Measurements from ENCODE around the gene FBXL7. TPM values are rescaled to one million over a fixed set of nuclear protein-coding genes. Genes with fewer than 3 reads are reported as not detected.

The FBXL7 gene
- total and polyA plus RNA-seq, 4 donors, result 1.9 to 15.5 (median 6.6) TPM

DNA sequence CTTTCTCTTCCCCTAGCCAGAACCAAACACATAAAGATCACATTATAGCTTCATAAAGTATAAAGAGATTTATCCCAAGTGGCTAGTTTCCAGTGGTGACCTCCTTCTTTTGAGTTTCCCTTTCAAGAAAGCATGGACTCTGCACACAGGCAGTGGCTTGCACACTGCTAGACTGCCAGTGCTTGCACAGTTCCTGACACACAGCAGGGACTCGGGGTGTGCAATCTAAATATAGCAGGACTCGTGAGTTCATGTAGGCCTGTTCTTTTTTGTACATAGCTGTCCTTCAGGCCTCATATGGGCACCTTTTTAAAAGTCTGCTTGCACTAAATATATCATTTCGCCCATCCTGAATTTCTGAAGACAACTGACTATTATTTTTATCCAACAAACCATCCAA is 308.6 kb downstream of the FBXL7 start:
- H3K9ac ChIP-seq (ENCODE audit: insufficient read depth in 1 of 2, low read length in 2 of 2), result no peak overlapping the region
- H3K27ac ChIP-seq (ENCODE audit: low read depth in 1 of 2, low read length in 1 of 2), result peak overlapping the region in 1 of 2 donors; percentile 57
- peaks cover 0 to 5% (median 3%) of the 10 kb centered on the region in 4 donors for H3K9me3 ChIP-seq (ENCODE audit: control insufficient read depth in 4 of 4, insufficient read depth in 3 of 4, low read length in 3 of 4)
- no peaks in the 10 kb centered on the region for H3K36me3 ChIP-seq (ENCODE audit: control insufficient read depth in 4 of 4, insufficient read depth in 4 of 4, low read length in 4 of 4)
- no peak for DNase-seq
- peaks cover 0 to 6% (median 0%) of the 10 kb centered on the region in 5 donors for H3K4me1 ChIP-seq (ENCODE audit: control insufficient read depth in 5 of 5, insufficient read depth in 5 of 5, low read length in 5 of 5)
- 70 to 74% methylated on average over 3 of the region's 3 CpGs for WGBS, 2 donors
- no peak for ATAC-seq (ENCODE audit: insufficient read depth, low FRiP score)
- TF ChIP-seq, protein P1, sequence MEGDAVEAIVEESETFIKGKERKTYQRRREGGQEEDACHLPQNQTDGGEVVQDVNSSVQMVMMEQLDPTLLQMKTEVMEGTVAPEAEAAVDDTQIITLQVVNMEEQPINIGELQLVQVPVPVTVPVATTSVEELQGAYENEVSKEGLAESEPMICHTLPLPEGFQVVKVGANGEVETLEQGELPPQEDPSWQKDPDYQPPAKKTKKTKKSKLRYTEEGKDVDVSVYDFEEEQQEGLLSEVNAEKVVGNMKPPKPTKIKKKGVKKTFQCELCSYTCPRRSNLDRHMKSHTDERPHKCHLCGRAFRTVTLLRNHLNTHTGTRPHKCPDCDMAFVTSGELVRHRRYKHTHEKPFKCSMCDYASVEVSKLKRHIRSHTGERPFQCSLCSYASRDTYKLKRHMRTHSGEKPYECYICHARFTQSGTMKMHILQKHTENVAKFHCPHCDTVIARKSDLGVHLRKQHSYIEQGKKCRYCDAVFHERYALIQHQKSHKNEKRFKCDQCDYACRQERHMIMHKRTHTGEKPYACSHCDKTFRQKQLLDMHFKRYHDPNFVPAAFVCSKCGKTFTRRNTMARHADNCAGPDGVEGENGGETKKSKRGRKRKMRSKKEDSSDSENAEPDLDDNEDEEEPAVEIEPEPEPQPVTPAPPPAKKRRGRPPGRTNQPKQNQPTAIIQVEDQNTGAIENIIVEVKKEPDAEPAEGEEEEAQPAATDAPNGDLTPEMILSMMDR (IDR thresholded peaks at IDR 0.05; ENCODE audit: control extremely low read depth, extremely low read depth), result no peak
- H3K4me3 ChIP-seq, result no peak overlapping the region
- no peaks in the 10 kb centered on the region for H3K27me3 ChIP-seq (ENCODE audit: control insufficient read depth in 3 of 3, insufficient read depth in 3 of 3, low read length in 2 of 3)

DNA sequence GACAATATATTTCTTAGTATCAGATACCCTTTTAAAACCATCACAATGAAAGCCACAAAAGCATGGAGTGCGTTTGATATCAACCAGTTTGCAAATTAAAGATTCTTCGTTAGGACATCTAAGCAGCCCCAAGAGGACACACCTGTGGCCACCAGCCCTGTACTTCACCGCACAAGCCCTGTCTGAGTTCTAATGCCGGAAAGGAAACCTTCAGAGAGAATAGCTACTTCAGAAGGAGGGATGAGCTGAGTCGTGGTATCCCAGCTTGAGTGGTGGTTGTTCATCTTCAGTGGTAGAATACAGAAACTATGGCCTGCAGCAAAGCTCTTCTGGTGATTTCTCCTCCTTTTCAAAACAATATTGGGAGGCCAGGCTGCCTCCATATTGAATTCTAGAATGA is 319.6 kb downstream of the FBXL7 start:
- TF ChIP-seq, protein P1 (IDR thresholded peaks at IDR 0.05; ENCODE audit: control extremely low read depth, extremely low read depth), result no peak
- no peak overlapping the region for H3K4me3 ChIP-seq
- WGBS, 2 donors, result 88 to 91% methylated on average over 5 of the region's 5 CpGs
- H3K9ac ChIP-seq (ENCODE audit: insufficient read depth in 1 of 2, low read length in 2 of 2), result no peak overlapping the region
- H3K36me3 ChIP-seq (ENCODE audit: control insufficient read depth in 4 of 4, insufficient read depth in 4 of 4, low read length in 4 of 4), result no peaks in the 10 kb centered on the region
- H3K9me3 ChIP-seq (ENCODE audit: control insufficient read depth in 4 of 4, insufficient read depth in 3 of 4, low read length in 3 of 4), result peaks cover 0 to 2% (median 0%) of the 10 kb centered on the region in 4 donors
- H3K27me3 ChIP-seq (ENCODE audit: control insufficient read depth in 3 of 3, insufficient read depth in 3 of 3, low read length in 2 of 3), result no peaks in the 10 kb centered on the region
- DNase-seq (no peak), ATAC-seq (ENCODE audit: insufficient read depth, low FRiP score) (no peak)
- H3K4me1 ChIP-seq (ENCODE audit: control insufficient read depth in 5 of 5, insufficient read depth in 5 of 5, low read length in 5 of 5), result peaks cover 0 to 7% (median 3%) of the 10 kb centered on the region in 5 donors
- no peak overlapping the region for H3K27ac ChIP-seq (ENCODE audit: low read depth in 1 of 2, low read length in 1 of 2)

DNA sequence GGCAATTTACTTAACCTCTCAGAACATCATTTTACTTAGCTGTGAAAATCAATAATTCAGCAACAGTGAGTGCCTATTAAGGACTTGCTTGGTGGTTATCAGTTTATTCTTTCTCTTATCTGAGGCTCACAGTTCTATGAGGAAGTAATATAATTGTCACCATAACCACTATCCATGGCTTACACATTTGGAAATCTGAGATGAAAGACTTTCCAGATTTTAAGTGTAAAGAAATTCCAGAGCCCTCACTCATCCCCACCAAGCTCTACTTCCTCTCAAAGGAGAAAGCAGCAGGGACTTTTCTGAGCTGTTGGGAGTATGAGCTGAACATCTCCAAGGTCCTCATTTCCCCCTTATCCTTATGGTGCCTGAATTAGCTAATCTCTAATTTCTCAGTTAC is 321.5 kb downstream of the FBXL7 start:
- no peak overlapping the region for H3K4me3 ChIP-seq
- H3K9ac ChIP-seq (ENCODE audit: insufficient read depth in 1 of 2, low read length in 2 of 2), result no peak overlapping the region
- ATAC-seq (ENCODE audit: insufficient read depth, low FRiP score) (no peak), DNase-seq (no peak)
- no peak overlapping the region for H3K27ac ChIP-seq (ENCODE audit: low read depth in 1 of 2, low read length in 1 of 2)
- H3K27me3 ChIP-seq (ENCODE audit: control insufficient read depth in 3 of 3, insufficient read depth in 3 of 3, low read length in 2 of 3), result no peaks in the 10 kb centered on the region
- no peaks in the 10 kb centered on the region for H3K36me3 ChIP-seq (ENCODE audit: control insufficient read depth in 4 of 4, insufficient read depth in 4 of 4, low read length in 4 of 4)
- H3K9me3 ChIP-seq (ENCODE audit: control insufficient read depth in 4 of 4, insufficient read depth in 3 of 4, low read length in 3 of 4), result peaks cover 0 to 2% (median 0%) of the 10 kb centered on the region in 4 donors
- peaks cover 0 to 8% (median 3%) of the 10 kb centered on the region in 5 donors for H3K4me1 ChIP-seq (ENCODE audit: control insufficient read depth in 5 of 5, insufficient read depth in 5 of 5, low read length in 5 of 5)
- TF ChIP-seq, protein P1 (IDR thresholded peaks at IDR 0.05; ENCODE audit: control extremely low read depth, extremely low read depth), result no peak

DNA sequence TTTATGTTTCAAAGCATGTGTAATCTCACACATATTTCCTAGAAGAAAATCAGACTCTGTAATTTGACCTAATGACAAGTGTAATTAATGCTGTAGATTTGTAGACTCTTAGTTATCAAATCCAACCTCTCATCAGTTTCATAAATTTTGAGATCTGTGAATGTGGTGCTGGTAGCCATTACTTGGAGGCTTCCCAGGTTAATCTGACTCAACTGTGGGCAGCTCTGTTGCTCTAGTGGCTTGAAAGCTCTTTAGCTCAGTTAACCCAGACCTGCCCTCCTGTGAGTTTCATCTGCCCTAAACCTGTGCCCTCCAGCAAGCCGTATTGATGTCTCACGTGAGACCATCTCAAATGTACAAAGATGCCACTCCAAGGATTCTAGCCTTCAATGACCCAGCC is 323.4 kb downstream of the FBXL7 start:
- no peak overlapping the region for H3K9ac ChIP-seq (ENCODE audit: insufficient read depth in 1 of 2, low read length in 2 of 2)
- no peak overlapping the region for H3K27ac ChIP-seq (ENCODE audit: low read depth in 1 of 2, low read length in 1 of 2)
- H3K4me1 ChIP-seq (ENCODE audit: control insufficient read depth in 5 of 5, insufficient read depth in 5 of 5, low read length in 5 of 5), result peaks cover 0 to 11% (median 3%) of the 10 kb centered on the region in 5 donors
- H3K27me3 ChIP-seq (ENCODE audit: control insufficient read depth in 3 of 3, insufficient read depth in 3 of 3, low read length in 2 of 3), result no peaks in the 10 kb centered on the region
- DNase-seq (no peak), ATAC-seq (ENCODE audit: insufficient read depth, low FRiP score) (no peak)
- WGBS, 2 donors, result 93 to 96% methylated on average over 2 of the region's 2 CpGs
- H3K9me3 ChIP-seq (ENCODE audit: control insufficient read depth in 4 of 4, insufficient read depth in 3 of 4, low read length in 3 of 4), result peaks cover 0 to 2% (median 0%) of the 10 kb centered on the region in 4 donors
- no peak overlapping the region for H3K4me3 ChIP-seq
- no peaks in the 10 kb centered on the region for H3K36me3 ChIP-seq (ENCODE audit: control insufficient read depth in 4 of 4, insufficient read depth in 4 of 4, low read length in 4 of 4)
- TF ChIP-seq, protein P1 (IDR thresholded peaks at IDR 0.05; ENCODE audit: control extremely low read depth, extremely low read depth), result no peak
